WERI-Rb-1 (cell line): ENCODE data around the gene TOX3.

Experiments
- DNase-seq: peaks from one replicate; pipeline ENCODE4 v3.0.0-alpha.2; 2020
- H3K27ac ChIP-seq: fragments of 250-450 bp; sonication (Bioruptor Pico); 2 replicates; pipeline ENCODE4 v1.5.1; 2020; ENCODE audit warnings: mild to moderate bottlenecking, moderate library complexity
- H3K27me3 ChIP-seq: fragments of 250-450 bp; sonication (Bioruptor Pico); 2 replicates; pipeline ENCODE4 v1.5.1; 2021; ENCODE audit warnings: mild to moderate bottlenecking, low read depth, moderate library complexity; ENCODE audit not compliant: insufficient read depth, severe bottlenecking
- H3K36me3 ChIP-seq: fragments of 250-450 bp; sonication (Bioruptor Pico); 2 replicates; pipeline ENCODE4 v1.5.1; 2020; ENCODE audit warnings: mild to moderate bottlenecking, moderate library complexity
- H3K4me3 ChIP-seq: 2 replicates; pipeline ENCODE4 v1.5.1; 2011; ENCODE audit warnings: low read depth, mild to moderate bottlenecking, control low read depth, low read length
- H3K9me3 ChIP-seq: fragments of 250-450 bp; sonication (Bioruptor Pico); 2 replicates; pipeline ENCODE4 v1.5.1; 2021; ENCODE audit warnings: mild to moderate bottlenecking, moderate library complexity; ENCODE audit not compliant: severe bottlenecking
- TF ChIP-seq, protein P1 (sequence below): IDR thresholded peaks from 2 replicates; pipeline ENCODE4 v1.5.1; 2011; ENCODE audit warnings: low read depth, mild to moderate bottlenecking, control low read depth, inconsistent platforms, low read length

TOX3 gene

DNA sequence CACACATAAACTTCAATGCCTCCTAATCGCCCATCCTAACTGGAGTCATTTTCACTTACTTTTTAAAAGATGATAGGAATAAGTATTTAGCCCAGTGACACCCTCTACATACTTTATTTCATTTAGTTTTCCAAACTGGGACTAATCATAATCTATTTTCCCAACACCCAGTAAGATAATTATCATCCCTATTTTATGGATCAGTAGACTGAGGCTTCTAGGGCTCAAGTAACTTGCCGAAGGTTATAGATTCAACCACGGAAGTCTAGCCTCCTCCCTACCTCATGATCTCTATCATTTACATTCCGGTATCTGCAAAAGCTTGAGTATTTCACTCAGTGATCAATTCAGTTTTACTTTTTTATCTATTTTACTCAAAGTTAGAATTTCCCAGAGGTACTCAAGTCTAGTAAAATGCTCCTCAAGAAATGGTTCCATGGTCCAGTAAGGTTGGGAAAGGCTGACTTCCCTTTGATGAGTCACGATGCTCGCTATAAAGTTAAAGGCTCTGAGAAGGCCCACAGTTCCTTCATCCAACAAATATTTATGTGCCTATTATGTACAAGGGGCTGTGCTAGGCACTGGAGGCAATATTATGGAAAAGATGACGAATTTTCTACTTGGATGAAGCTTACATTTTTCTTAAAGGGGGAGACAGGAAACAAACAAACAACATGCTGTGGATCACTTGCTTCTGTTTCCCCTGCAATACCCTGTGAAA, 75.1 kb downstream of the TOX3 start:
- DNase-seq: no peak

DNA sequence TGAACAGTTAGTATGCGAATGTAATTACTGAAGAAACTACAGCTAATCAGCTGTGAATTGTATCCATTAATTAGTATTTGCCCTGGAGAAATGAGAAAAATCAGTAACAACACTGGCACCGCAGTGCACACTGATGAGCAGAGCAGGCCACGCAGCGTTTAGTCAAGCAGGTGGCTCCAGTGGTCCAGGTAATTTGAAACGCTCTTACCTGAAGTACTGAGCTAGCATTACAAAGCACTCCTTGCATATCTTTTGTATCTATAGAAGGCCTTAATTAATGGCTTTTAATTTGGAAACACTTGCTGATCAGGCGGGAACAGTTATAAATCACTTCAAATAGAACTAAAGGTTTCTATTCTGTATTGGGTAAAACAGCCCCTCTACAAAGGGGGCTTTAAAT, 76.4 kb downstream of the TOX3 start:
- Histone ChIP-seq H3K27me3 (no peaks in the 10 kb centered on the region), H3K4me3 (no peak overlapping the region), H3K9me3 (no peaks in the 10 kb centered on the region), H3K27ac (no peak overlapping the region), H3K36me3 (no peaks in the 10 kb centered on the region)
- DNase-seq: no peak
- TF ChIP-seq, protein P1, sequence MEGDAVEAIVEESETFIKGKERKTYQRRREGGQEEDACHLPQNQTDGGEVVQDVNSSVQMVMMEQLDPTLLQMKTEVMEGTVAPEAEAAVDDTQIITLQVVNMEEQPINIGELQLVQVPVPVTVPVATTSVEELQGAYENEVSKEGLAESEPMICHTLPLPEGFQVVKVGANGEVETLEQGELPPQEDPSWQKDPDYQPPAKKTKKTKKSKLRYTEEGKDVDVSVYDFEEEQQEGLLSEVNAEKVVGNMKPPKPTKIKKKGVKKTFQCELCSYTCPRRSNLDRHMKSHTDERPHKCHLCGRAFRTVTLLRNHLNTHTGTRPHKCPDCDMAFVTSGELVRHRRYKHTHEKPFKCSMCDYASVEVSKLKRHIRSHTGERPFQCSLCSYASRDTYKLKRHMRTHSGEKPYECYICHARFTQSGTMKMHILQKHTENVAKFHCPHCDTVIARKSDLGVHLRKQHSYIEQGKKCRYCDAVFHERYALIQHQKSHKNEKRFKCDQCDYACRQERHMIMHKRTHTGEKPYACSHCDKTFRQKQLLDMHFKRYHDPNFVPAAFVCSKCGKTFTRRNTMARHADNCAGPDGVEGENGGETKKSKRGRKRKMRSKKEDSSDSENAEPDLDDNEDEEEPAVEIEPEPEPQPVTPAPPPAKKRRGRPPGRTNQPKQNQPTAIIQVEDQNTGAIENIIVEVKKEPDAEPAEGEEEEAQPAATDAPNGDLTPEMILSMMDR: no peak

More for the DNA sequence above, 75.1 kb downstream of the TOX3 start:
- Histone ChIP-seq H3K9me3 (no peaks in the 10 kb centered on the region), H3K27me3 (no peaks in the 10 kb centered on the region), H3K27ac (no peak overlapping the region), H3K4me3 (no peak overlapping the region), H3K36me3 (no peaks in the 10 kb centered on the region)
- TF ChIP-seq, protein P1: no peak

DNA sequence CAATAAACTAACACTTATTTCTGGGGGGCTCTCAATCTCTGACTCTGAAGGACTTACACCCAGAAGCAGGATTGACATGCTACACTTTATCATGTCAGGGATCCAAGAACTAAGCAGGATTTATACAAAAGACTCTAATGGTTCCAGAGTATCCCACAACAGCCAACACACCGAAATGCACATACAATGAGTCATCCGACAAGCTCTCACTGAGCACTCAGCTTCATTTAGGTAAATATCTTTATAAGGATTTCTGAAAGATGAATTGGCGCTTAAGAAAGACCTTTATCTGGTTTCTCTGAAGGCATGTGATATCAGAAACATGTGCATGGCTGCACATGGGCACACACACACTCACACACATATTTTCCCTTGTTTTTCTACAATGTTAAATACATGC, 77.2 kb downstream of the TOX3 start:
- Histone ChIP-seq H3K27ac (no peak overlapping the region), H3K4me3 (no peak overlapping the region), H3K9me3 (no peaks in the 10 kb centered on the region), H3K27me3 (no peaks in the 10 kb centered on the region), H3K36me3 (no peaks in the 10 kb centered on the region)
- TF ChIP-seq, protein P1: no peak
- no peak for DNase-seq

DNA sequence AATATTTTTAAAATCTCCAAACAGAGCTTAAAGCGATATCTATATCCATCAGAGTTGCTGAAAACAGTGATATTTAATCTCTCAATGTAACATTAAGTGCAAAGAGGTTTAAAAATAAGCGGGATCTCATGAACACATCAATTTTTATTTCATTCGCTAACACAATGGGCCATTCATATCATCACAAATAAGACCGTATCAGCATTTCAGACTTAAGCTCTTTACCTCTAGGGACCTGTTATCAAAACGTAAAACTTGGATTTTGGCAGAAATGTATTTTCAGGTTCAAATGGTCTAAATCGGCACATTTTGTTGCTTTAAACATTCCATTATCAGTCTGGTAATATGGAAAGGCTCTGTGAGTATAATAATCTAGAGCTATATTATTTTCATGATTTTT, 77.9 kb downstream of the TOX3 start:
- Histone ChIP-seq H3K4me3 (no peak overlapping the region), H3K27ac (no peak overlapping the region), H3K36me3 (no peaks in the 10 kb centered on the region), H3K27me3 (no peaks in the 10 kb centered on the region), H3K9me3 (no peaks in the 10 kb centered on the region)
- DNase-seq: no peak
- TF ChIP-seq, protein P1: no peak

DNA sequence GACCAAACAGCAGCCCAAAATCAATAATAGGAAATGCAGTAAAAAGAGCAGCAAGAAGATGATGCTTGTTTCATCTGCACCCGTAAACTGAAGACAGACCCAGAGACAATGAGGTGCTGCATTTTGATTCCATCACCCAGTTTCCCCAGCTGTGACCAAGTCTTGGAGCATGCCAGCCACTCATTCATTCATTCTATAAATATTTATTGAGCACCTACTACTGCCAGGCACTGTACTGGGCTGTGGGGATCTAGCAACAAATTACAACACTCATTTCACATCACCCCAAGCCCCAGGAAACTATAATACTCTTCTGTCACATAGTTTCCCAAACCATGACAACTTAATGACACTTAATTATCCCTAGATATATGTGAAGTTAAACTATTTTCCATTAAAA, 79.2 kb downstream of the TOX3 start:
- Histone ChIP-seq H3K9me3 (no peaks in the 10 kb centered on the region), H3K4me3 (no peak overlapping the region), H3K27ac (no peak overlapping the region), H3K27me3 (no peaks in the 10 kb centered on the region), H3K36me3 (no peaks in the 10 kb centered on the region; the same call in 1 of the 2 replicates)
- TF ChIP-seq, protein P1: no peak
- no peak for DNase-seq

DNA sequence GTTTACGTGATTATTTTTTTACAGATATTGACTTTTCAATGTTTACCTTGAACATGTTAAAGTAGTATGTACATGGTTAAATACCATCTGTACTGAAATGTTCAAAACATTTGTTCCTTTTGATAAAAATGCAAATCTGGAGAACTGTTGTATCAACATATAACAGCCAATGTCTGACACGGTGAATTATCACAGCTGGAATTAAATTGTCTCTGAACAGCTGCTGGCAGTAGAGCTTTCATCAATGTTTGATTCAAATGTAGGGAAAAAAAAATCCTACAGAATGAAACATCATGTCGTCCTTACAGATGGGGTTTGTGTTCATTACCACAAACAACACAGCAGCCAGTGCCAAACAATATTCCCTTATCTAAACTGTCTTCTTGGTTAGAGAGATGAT, 79.9 kb downstream of the TOX3 start:
- Histone ChIP-seq H3K9me3 (no peaks in the 10 kb centered on the region), H3K27me3 (no peaks in the 10 kb centered on the region), H3K4me3 (no peak overlapping the region), H3K27ac (no peak overlapping the region), H3K36me3 (no peaks in the 10 kb centered on the region; the same call in 1 of the 2 replicates)
- TF ChIP-seq, protein P1: no peak
- DNase-seq: no peak
